Liver (tissue), 9 donors: ENCODE results near the gene HSF2BP. TPM values are rescaled to one million over a fixed set of nuclear protein-coding genes. Genes with fewer than 3 reads are reported as not detected.

Experiments
- DNase-seq: peaks from one replicate; pipeline ENCODE4 v3.0.0-alpha.2; 2017; ENCODE audit warnings: low spot score
- H3K27ac ChIP-seq, 2 donors: one replicate each; pipeline ENCODE4 v1.7.0; 2013; ENCODE audit warnings: inconsistent platforms in 2 of 2, low read length in 2 of 2, control low read depth in 1 of 2, low read depth in 1 of 2, mild to moderate bottlenecking in 1 of 2
- H3K27me3 ChIP-seq, 4 donors: one replicate each; pipeline versions ENCODE4 v1.6.1 to v1.7.0; 2013; ENCODE audit warnings: low read length in 3 of 4, inconsistent platforms in 1 of 4, mild to moderate bottlenecking in 1 of 4, moderate library complexity in 1 of 4; ENCODE audit not compliant: control insufficient read depth in 4 of 4, insufficient read depth in 4 of 4
- H3K36me3 ChIP-seq, 4 donors: one replicate each; pipeline versions ENCODE4 v1.6.1 to v1.7.0; 2013; ENCODE audit warnings: low read length in 3 of 4, mild to moderate bottlenecking in 3 of 4, low read depth in 1 of 4, moderate library complexity in 1 of 4; ENCODE audit not compliant: control insufficient read depth in 4 of 4, insufficient read depth in 3 of 4
- H3K4me1 ChIP-seq, 4 donors: one replicate each; pipeline versions ENCODE4 v1.6.1 to v1.7.0; 2013; ENCODE audit warnings: low read length in 3 of 4, mild to moderate bottlenecking in 3 of 4, moderate library complexity in 1 of 4; ENCODE audit not compliant: control insufficient read depth in 4 of 4, insufficient read depth in 4 of 4
- H3K4me3 ChIP-seq, 3 donors: one replicate each; pipeline versions ENCODE4 v1.6.1 to v1.7.0; 2013; ENCODE audit warnings: low read length in 3 of 3, control low read depth in 1 of 3, low read depth in 1 of 3, mild to moderate bottlenecking in 1 of 3
- H3K9ac ChIP-seq, 2 donors: one replicate each; pipeline ENCODE4 v1.7.0; 2013; ENCODE audit warnings: low read length in 2 of 2, mild to moderate bottlenecking in 2 of 2, moderate library complexity in 2 of 2, control low read depth in 1 of 2, low read depth in 1 of 2
- H3K9me3 ChIP-seq, 4 donors: one replicate each; pipeline versions ENCODE4 v1.6.1 to v1.7.0; 2013; ENCODE audit warnings: low read length in 3 of 4; ENCODE audit not compliant: control insufficient read depth in 4 of 4
- FOXA2 ChIP-seq: IDR thresholded peaks from 2 replicates; pipeline ENCODE4 v1.6.1; 2016; ENCODE audit warnings: antibody characterized with exemption
- GABPA ChIP-seq, 2 donors: IDR thresholded peaks in 1 of 2; conservative IDR thresholded peaks in 1 of 2; 2 replicates each; pipeline ENCODE4 v1.6.1; 2016; ENCODE audit warnings: antibody characterized with exemption in 2 of 2, mild to moderate bottlenecking in 1 of 2, moderate library complexity in 1 of 2
- HNF4A ChIP-seq, 2 donors: conservative IDR thresholded peaks; 2 replicates each; pipeline ENCODE4 v1.6.1; 2016; ENCODE audit warnings: antibody characterized with exemption in 2 of 2, mild to moderate bottlenecking in 2 of 2
- HNF4G ChIP-seq: IDR thresholded peaks from 2 replicates; pipeline ENCODE4 v1.6.1; 2016; ENCODE audit warnings: antibody characterized with exemption
- JUND ChIP-seq, 2 donors: IDR thresholded peaks; 2 replicates each; pipeline ENCODE4 v1.6.1; 2016; ENCODE audit warnings: antibody characterized with exemption in 2 of 2
- NR2F2 ChIP-seq: IDR thresholded peaks from 2 replicates; pipeline ENCODE4 v1.6.1; 2016; ENCODE audit warnings: antibody characterized with exemption
- RAD21 ChIP-seq, 2 donors: IDR thresholded peaks; 2 replicates each; pipeline ENCODE4 v1.6.1; 2016; ENCODE audit warnings: antibody characterized with exemption in 2 of 2, mild to moderate bottlenecking in 2 of 2
- RXRA ChIP-seq, 2 donors: IDR thresholded peaks; 2 replicates each; pipeline ENCODE4 v1.6.1; 2017 to 2018; ENCODE audit warnings: antibody characterized with exemption in 2 of 2, mild to moderate bottlenecking in 1 of 2
- SP1 ChIP-seq: IDR thresholded peaks from 2 replicates; pipeline ENCODE4 v1.6.1; 2018; ENCODE audit warnings: antibody characterized with exemption, mild to moderate bottlenecking
- WGBS: extraction: QIAGEN DNeasy Blood & Tissue Kit; methylation state at CpG from one replicate; pipeline ENCODE4 v1.1.7; 2013; 5-methylcytosine and 5-hydroxymethylcytosine counted together
- polyA plus RNA-seq, 2 donors: library from polyadenylated mRNA; stranded (reverse) in 1 of 2; unstranded in 1 of 2; fragments of 200-250 nt in 1 of 2; fragments of >200 nt in 1 of 2; fragmentation: Nextera tagmentation in 1 of 2; extraction: Ambion mirVana in 1 of 2; gene quantifications; one replicate each; pipeline versions ENCODE4 v1.2.1 to v1.2.3, GENCODE V29; 2013 to 2015
- total RNA-seq, 2 donors: library from RNA; depleted of rRNA; stranded (reverse); fragments of >200 nt; gene quantifications; one replicate each; pipeline ENCODE4 v1.2.3, GENCODE V29; 2014
- TF ChIP-seq, protein P1 (sequence below): fragments of 150-350 bp; IDR thresholded peaks from 2 replicates; pipeline ENCODE4 v1.5.1; 2017; ENCODE audit warnings: improper control_type of control experiment, low read depth, low read length; ENCODE audit not compliant: missing input control
- TF ChIP-seq, protein P2 (sequence below): IDR thresholded peaks from 2 replicates; pipeline ENCODE4 v1.6.1; 2016; ENCODE audit warnings: antibody characterized with exemption, mild to moderate bottlenecking
- TF ChIP-seq, protein P3 (sequence below): IDR thresholded peaks from 2 replicates; pipeline ENCODE4 v1.6.1; 2016; ENCODE audit warnings: antibody characterized with exemption
- donor health status: healthy.
- donor health status: healthy.
- donor health status: healthy.
- donor health status: healthy.
- donor health status: healthy.

The HSF2BP gene
- total and polyA plus RNA-seq, 4 donors = 0.14 to 0.33 (median 0.16) TPM; not detected in 1

DNA sequence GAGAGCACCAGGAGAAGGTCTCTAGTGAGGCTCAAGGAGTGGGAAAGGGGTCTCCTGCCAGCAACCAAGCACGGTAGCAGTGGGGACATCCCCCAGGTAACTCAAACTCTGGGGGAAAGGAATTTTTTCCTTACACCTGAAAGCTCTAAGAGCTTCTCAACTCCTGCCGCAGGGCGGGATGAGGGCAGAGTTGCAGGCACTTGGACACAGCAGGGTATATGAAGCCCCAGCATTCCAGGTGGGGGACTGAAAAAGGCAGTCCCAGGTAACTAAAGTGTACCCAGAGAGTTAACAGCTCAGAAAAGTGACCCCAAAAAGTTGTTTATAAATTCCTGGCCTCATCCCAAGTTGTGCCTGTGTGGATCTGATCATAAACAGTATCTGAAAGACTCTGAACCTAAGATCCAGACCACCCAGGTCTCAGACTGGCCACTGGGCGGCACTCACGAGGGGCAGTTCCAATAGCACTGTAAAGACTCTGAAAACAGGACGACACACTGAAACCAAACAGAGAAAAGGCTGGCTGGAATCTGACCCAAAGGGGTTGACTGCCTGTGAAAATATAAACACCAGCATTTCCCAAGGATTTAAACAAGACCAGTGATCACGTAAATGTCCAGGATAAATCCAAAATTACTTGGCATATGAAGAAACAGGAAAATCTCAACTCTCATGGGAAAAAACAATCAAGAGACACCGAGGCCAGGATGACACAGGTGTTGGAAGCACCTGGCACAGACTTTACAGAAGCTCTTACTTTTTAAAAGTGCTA lies 47.5 kb downstream of the HSF2BP start:
- Histone ChIP-seq H3K27ac (peak overlapping the region in 1 of 2 donors; percentile 31), H3K9me3 (no peaks in the 10 kb centered on the region), H3K9ac (peak overlapping the region; percentile 5 to 34), H3K4me1 (peaks cover 0 to 8% (median 2%) of the 10 kb centered on the region in 4 donors), H3K4me3 (no peak overlapping the region), H3K36me3 (no peaks in the 10 kb centered on the region), H3K27me3 (no peaks in the 10 kb centered on the region)
- DNase-seq = peak; percentile 67
- 45% methylated on average over 8 of the region's 8 CpGs for whole genome bisulfite sequencing
- peak; percentile 79 to 88 for TF ChIP-seq RAD21 (IDR thresholded peaks at IDR 0.05)
- peak; percentile 30 to 53 for TF ChIP-seq RXRA (IDR thresholded peaks at IDR 0.05)
- TF ChIP-seq, protein P1, sequence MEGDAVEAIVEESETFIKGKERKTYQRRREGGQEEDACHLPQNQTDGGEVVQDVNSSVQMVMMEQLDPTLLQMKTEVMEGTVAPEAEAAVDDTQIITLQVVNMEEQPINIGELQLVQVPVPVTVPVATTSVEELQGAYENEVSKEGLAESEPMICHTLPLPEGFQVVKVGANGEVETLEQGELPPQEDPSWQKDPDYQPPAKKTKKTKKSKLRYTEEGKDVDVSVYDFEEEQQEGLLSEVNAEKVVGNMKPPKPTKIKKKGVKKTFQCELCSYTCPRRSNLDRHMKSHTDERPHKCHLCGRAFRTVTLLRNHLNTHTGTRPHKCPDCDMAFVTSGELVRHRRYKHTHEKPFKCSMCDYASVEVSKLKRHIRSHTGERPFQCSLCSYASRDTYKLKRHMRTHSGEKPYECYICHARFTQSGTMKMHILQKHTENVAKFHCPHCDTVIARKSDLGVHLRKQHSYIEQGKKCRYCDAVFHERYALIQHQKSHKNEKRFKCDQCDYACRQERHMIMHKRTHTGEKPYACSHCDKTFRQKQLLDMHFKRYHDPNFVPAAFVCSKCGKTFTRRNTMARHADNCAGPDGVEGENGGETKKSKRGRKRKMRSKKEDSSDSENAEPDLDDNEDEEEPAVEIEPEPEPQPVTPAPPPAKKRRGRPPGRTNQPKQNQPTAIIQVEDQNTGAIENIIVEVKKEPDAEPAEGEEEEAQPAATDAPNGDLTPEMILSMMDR = peak; percentile 69
- TF ChIP-seq, protein P2, sequence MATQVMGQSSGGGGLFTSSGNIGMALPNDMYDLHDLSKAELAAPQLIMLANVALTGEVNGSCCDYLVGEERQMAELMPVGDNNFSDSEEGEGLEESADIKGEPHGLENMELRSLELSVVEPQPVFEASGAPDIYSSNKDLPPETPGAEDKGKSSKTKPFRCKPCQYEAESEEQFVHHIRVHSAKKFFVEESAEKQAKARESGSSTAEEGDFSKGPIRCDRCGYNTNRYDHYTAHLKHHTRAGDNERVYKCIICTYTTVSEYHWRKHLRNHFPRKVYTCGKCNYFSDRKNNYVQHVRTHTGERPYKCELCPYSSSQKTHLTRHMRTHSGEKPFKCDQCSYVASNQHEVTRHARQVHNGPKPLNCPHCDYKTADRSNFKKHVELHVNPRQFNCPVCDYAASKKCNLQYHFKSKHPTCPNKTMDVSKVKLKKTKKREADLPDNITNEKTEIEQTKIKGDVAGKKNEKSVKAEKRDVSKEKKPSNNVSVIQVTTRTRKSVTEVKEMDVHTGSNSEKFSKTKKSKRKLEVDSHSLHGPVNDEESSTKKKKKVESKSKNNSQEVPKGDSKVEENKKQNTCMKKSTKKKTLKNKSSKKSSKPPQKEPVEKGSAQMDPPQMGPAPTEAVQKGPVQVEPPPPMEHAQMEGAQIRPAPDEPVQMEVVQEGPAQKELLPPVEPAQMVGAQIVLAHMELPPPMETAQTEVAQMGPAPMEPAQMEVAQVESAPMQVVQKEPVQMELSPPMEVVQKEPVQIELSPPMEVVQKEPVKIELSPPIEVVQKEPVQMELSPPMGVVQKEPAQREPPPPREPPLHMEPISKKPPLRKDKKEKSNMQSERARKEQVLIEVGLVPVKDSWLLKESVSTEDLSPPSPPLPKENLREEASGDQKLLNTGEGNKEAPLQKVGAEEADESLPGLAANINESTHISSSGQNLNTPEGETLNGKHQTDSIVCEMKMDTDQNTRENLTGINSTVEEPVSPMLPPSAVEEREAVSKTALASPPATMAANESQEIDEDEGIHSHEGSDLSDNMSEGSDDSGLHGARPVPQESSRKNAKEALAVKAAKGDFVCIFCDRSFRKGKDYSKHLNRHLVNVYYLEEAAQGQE = peak; percentile 32
- peak; percentile 45 for TF ChIP-seq SP1
- TF ChIP-seq NR2F2 = peak; percentile 33
- TF ChIP-seq GABPA (IDR thresholded peaks at IDR 0.05 in 1 of 2, conservative IDR thresholded peaks at IDR 0.05 in 1 of 2) = no peak
- TF ChIP-seq HNF4G = peak; percentile 13
- TF ChIP-seq HNF4A (conservative IDR thresholded peaks at IDR 0.05) = peak; percentile 39 to 56
- TF ChIP-seq, protein P3, sequence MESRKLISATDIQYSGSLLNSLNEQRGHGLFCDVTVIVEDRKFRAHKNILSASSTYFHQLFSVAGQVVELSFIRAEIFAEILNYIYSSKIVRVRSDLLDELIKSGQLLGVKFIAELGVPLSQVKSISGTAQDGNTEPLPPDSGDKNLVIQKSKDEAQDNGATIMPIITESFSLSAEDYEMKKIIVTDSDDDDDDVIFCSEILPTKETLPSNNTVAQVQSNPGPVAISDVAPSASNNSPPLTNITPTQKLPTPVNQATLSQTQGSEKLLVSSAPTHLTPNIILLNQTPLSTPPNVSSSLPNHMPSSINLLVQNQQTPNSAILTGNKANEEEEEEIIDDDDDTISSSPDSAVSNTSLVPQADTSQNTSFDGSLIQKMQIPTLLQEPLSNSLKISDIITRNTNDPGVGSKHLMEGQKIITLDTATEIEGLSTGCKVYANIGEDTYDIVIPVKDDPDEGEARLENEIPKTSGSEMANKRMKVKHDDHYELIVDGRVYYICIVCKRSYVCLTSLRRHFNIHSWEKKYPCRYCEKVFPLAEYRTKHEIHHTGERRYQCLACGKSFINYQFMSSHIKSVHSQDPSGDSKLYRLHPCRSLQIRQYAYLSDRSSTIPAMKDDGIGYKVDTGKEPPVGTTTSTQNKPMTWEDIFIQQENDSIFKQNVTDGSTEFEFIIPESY = no peak

DNA sequence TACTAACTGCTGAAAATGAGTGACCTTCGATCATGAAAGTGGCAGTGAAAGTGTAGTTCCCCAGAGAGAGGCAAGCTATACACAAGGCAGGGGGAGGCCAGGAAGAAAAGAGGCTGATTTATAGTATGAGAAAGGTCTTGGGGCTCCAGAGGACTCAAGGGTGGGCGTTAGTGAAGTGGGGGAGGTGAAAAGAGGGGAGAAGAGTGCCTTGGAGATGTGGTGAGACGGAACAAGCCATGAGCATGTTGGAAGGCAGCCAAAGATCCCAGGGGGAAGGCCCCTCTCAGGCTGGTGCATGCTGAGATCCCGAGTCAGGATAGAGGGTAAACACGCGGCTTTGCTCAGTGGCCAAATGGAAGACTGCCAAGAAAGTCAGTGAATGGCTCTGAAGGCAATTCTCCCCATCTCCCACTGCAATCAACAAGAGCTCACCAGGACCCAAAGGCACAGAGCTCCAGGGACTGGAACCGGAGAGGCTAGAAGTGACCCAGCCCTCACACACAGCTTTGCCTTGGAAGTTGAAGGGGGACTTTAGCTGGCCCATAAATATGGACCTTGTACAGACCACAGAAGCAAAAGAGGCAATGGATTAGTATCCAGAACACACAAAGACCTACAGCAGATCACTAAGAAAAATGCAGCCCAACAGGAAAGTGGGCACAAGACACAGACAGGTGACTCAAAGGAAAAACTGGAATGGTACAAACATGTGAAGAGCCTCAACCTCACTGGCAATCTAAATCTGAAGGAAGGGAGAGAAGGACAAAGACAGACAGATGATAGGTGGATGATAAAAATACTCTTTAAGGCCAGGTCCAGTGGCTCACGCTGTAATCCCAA lies 49.6 kb downstream of the HSF2BP start:
- Histone ChIP-seq H3K27ac (no peak overlapping the region), H3K36me3 (no peaks in the 10 kb centered on the region), H3K9me3 (no peaks in the 10 kb centered on the region), H3K27me3 (no peaks in the 10 kb centered on the region), H3K4me1 (peaks cover 0 to 8% (median 2%) of the 10 kb centered on the region in 4 donors), H3K4me3 (no peak overlapping the region), H3K9ac (no peak overlapping the region)
- TF ChIP-seq FOXA2 (peak; percentile 68), HNF4G (no peak), RXRA (IDR thresholded peaks at IDR 0.05) (peak; percentile 25 to 34), SP1 (no peak), GABPA (IDR thresholded peaks at IDR 0.05 in 1 of 2, conservative IDR thresholded peaks at IDR 0.05 in 1 of 2) (no peak), RAD21 (IDR thresholded peaks at IDR 0.05) (peak in 1 of 2 donors; percentile 32), JUND (IDR thresholded peaks at IDR 0.05) (no peak)
- peak; percentile 55 for DNase-seq
- 36% methylated on average over 8 of the region's 8 CpGs for WGBS
